Prostate gland (tissue), 2 donors: ENCODE results near the gene GGT6. TPM values are rescaled to one million over a fixed set of nuclear protein-coding genes. Genes with fewer than 3 reads are reported as not detected.

Experiments
- DNase-seq: peaks from one replicate; pipeline ENCODE4 v3.0.0-alpha.2; 2019; ENCODE audit warnings: low spot score
- H3K27ac ChIP-seq, 2 donors: fragments of 200-600 bp; sonication (generic); 2 replicates each; pipeline ENCODE4 v1.5.1; 2017 to 2019
- H3K27me3 ChIP-seq: fragments of 200-600 bp; sonication (generic); replicated peaks from 2 replicates; pipeline ENCODE4 v1.5.1; 2019; ENCODE audit not compliant: insufficient read depth
- H3K36me3 ChIP-seq, 2 donors: fragments of 200-600 bp; sonication (generic); 1 replicate in 1 of 2; 2 replicates in 1 of 2; pipeline versions ENCODE4 v1.5.1 to v1.8.1; 2017 to 2019
- H3K4me1 ChIP-seq: fragments of 200-600 bp; sonication (generic); replicated peaks from 2 replicates; pipeline ENCODE4 v1.5.1; 2019
- H3K4me3 ChIP-seq, 2 donors: fragments of 200-600 bp; sonication (generic); 2 replicates each; pipeline ENCODE4 v1.5.1; 2017 to 2019
- H3K9me3 ChIP-seq: fragments of 200-600 bp; sonication (generic); 2 replicates; pipeline ENCODE4 v1.5.1; 2017
- CTCF ChIP-seq, 4 experiments: fragments of 200-600 bp in 2 of 4; fragments of 450-650 bp in 2 of 4; sonication (generic) in 2 of 4; IDR thresholded peaks; 1 replicate in 3 of 4; 2 replicates in 1 of 4; pipeline ENCODE4 v1.5.1; 2016 to 2019; ENCODE audit warnings: antibody characterized with exemption in 4 of 4, mild to moderate bottlenecking in 2 of 4, moderate library complexity in 2 of 4
- POLR2A ChIP-seq: fragments of 450-650 bp; IDR thresholded peaks from one replicate; pipeline ENCODE4 v1.6.1; 2016; ENCODE audit warnings: antibody characterized with exemption, mild to moderate bottlenecking
- POLR2AphosphoS5 ChIP-seq: sonication (generic); formaldehyde crosslinking; IDR thresholded peaks from one replicate; pipeline ENCODE4 v1.6.1; 2017; ENCODE audit warnings: antibody characterized with exemption
- WGBS: methylation state at CpG from one replicate; pipeline ENCODE4 v1.1.5; 2018; 5-methylcytosine and 5-hydroxymethylcytosine counted together
- intact Hi-C: fragments of 100-400 bp; cut with DNase I; formaldehyde crosslinking; loops from one replicate; pipeline ENCODE4 v1.14.2; 2022
- total RNA-seq, 2 donors: library from RNA; depleted of rRNA; stranded (reverse); fragments of >200 nt; gene quantifications; one replicate each; pipeline ENCODE4 v1.1.0, GENCODE V29; 2016

GGT6 gene
- total RNA-seq, 2 donors from 2014 or later = 23.5 to 35.6 TPM

- no peak for TF ChIP-seq CTCF (IDR thresholded peaks at IDR 0.05)
- TF ChIP-seq POLR2AphosphoS5 = no peak
- TF ChIP-seq POLR2A = no peak
- H3K27me3 ChIP-seq = peaks cover 3% of the 10 kb centered on the region
- H3K9me3 ChIP-seq = no peaks in the 10 kb centered on the region
- 73% methylated on average over 9 of the region's 9 CpGs for WGBS
- H3K4me3 ChIP-seq = no peak overlapping the region
- intact Hi-C loops = loop anchor here (5.0 kb wide), 1 partner anchor 34 kb away; no protein-coding TSS in a partner anchor
- H3K4me1 ChIP-seq = no peaks in the 10 kb centered on the region
- no peaks in the 10 kb centered on the region for H3K36me3 ChIP-seq
- no peak overlapping the region for H3K27ac ChIP-seq
- DNase-seq = no peak
Observed at GRCh38 chr17:4587803-4588202, 27.4 kb upstream of the GGT6 start.

- intact Hi-C loops = loop anchor here (5.0 kb wide), 1 partner anchor 35 kb away; no protein-coding TSS in a partner anchor
- 94% methylated on average over 7 of the region's 7 CpGs for WGBS
Observed at GRCh38 chr17:4587195-4587594, 26.8 kb upstream of the GGT6 start.

GRCh38 chr17:4586043-4586442 is 25.7 kb upstream of the GGT6 start:
- no peak for TF ChIP-seq POLR2A
- no peak for TF ChIP-seq CTCF (IDR thresholded peaks at IDR 0.05)
- no peak for TF ChIP-seq POLR2AphosphoS5
- Histone ChIP-seq H3K4me3 (no peak overlapping the region), H3K27ac (no peak overlapping the region), H3K4me1 (no peaks in the 10 kb centered on the region), H3K9me3 (no peaks in the 10 kb centered on the region), H3K36me3 (no peaks in the 10 kb centered on the region), H3K27me3 (peaks cover 5% of the 10 kb centered on the region)
- no peak for DNase-seq
- 85% methylated on average over 9 of the region's 9 CpGs for WGBS
- intact Hi-C loops = loop anchor here (5.0 kb wide), 1 partner anchor 36 kb away; no protein-coding TSS in a partner anchor

More at GRCh38 chr17:4587195-4587594, 26.8 kb upstream of the GGT6 start:
- H3K4me3 ChIP-seq = no peak overlapping the region
- no peaks in the 10 kb centered on the region for H3K9me3 ChIP-seq
- H3K4me1 ChIP-seq = no peaks in the 10 kb centered on the region
- H3K36me3 ChIP-seq = no peaks in the 10 kb centered on the region
- no peak overlapping the region for H3K27ac ChIP-seq
- H3K27me3 ChIP-seq = peaks cover 5% of the 10 kb centered on the region
- DNase-seq = no peak
- TF ChIP-seq CTCF (IDR thresholded peaks at IDR 0.05) (no peak), POLR2AphosphoS5 (no peak), POLR2A (no peak)

- Histone ChIP-seq H3K9me3 (no peaks in the 10 kb centered on the region), H3K27ac (no peak overlapping the region), H3K4me3 (peak overlapping the region in 1 of 2 donors; percentile 33), H3K4me1 (no peaks in the 10 kb centered on the region), H3K27me3 (peaks cover 5% of the 10 kb centered on the region), H3K36me3 (no peaks in the 10 kb centered on the region)
- DNase-seq = no peak
- 79% methylated on average over 7 of the region's 7 CpGs for WGBS
- intact Hi-C loops = loop anchor here (5.0 kb wide), 1 partner anchor 37 kb away; no protein-coding TSS in a partner anchor
- TF ChIP-seq POLR2A = no peak
- TF ChIP-seq CTCF (IDR thresholded peaks at IDR 0.05) = no peak
- no peak for TF ChIP-seq POLR2AphosphoS5
Observed at GRCh38 chr17:4585638-4585994, 25.2 kb upstream of the GGT6 start.

- intact Hi-C loops = loop anchor here (5.0 kb wide), 1 partner anchor 37 kb away; no protein-coding TSS in a partner anchor
- DNase-seq = no peak
- 16% methylated on average over 56 of the region's 57 CpGs for WGBS
- H3K36me3 ChIP-seq = no peaks in the 10 kb centered on the region
- H3K4me1 ChIP-seq = no peaks in the 10 kb centered on the region
- H3K27ac ChIP-seq = no peak overlapping the region
- no peaks in the 10 kb centered on the region for H3K9me3 ChIP-seq
- peaks cover 5% of the 10 kb centered on the region for H3K27me3 ChIP-seq
- peak overlapping the region; percentile 33 to 43 for H3K4me3 ChIP-seq
- no peak for TF ChIP-seq POLR2AphosphoS5
Observed at GRCh38 chr17:4584917-4585637, 24.7 kb upstream of the GGT6 start.
